ENCODE data around the gene SLC27A4.

- no peak for TF ChIP-seq RCOR1 (conservative IDR thresholded peaks at IDR 0.05; ENCODE audit: low read depth, low read length)
- no peak for TF ChIP-seq CTCF (IDR thresholded peaks at IDR 0.05 in 2 of 3, conservative IDR thresholded peaks at IDR 0.05 in 1 of 3; ENCODE audit: control insufficient read depth in 2 of 3, extremely low read depth in 1 of 3, insufficient read depth in 1 of 3, low read depth in 3 of 3, low read length in 3 of 3)
- no peak for TF ChIP-seq MYC (IDR thresholded peaks at IDR 0.05; ENCODE audit: insufficient read depth, insufficient read length, insufficient replicate concordance, low read length, severe bottlenecking)
- TF ChIP-seq JUND (IDR thresholded peaks at IDR 0.05; ENCODE audit: low read depth, low read length), result no peak
- no peak for TF ChIP-seq RAD21 (IDR thresholded peaks at IDR 0.05; ENCODE audit: insufficient read depth, low read depth, low read length)
- no peak for TF ChIP-seq SP1 (IDR thresholded peaks at IDR 0.05; ENCODE audit: low read depth, low read length)
- no peak for TF ChIP-seq SIN3A (IDR thresholded peaks at IDR 0.05; ENCODE audit: low read depth, low read length)
- no peak for TF ChIP-seq USF1 (IDR thresholded peaks at IDR 0.05; ENCODE audit: borderline replicate concordance, extremely low read length, insufficient read depth, low read depth, low read length)
- no peak for TF ChIP-seq MXI1 (IDR thresholded peaks at IDR 0.05; ENCODE audit: low read depth, low read length)
- no peak for TF ChIP-seq CREM (IDR thresholded peaks at IDR 0.05; ENCODE audit: low read depth)
Observed at GRCh38 chr9:128375865-128376264, 35.5 kb downstream of the SLC27A4 start.

Data from GM12878 (cell line).